Measurements from ENCODE around the gene PKNOX2.

GRCh38 chr11:125416981-125417935, 252.7 kb downstream of the PKNOX2 start:
- TF ChIP-seq EP300 (IDR thresholded peaks at IDR 0.05; ENCODE audit: low read depth) (no peak), CTCF (IDR thresholded peaks at IDR 0.05) (no peak), POLR2AphosphoS5 (IDR thresholded peaks at IDR 0.05) (no peak)

All from transverse colon (tissue), 4 donors.